Mammary microvascular endothelial cell (primary cell): ENCODE measurements around the gene PSRC1. TPM values are rescaled to one million over a fixed set of nuclear protein-coding genes. Genes with fewer than 3 reads are reported as not detected.

Source experiments
- total RNA-seq: library from RNA; depleted of rRNA; stranded (reverse); fragments of >200 nt; gene quantifications from 2 replicates; pipeline ENCODE4 v1.2.3, GENCODE V29; 2015

Gene PSRC1
- 18.6 and 19.3 TPM in 2 replicates for total RNA-seq

DNA sequence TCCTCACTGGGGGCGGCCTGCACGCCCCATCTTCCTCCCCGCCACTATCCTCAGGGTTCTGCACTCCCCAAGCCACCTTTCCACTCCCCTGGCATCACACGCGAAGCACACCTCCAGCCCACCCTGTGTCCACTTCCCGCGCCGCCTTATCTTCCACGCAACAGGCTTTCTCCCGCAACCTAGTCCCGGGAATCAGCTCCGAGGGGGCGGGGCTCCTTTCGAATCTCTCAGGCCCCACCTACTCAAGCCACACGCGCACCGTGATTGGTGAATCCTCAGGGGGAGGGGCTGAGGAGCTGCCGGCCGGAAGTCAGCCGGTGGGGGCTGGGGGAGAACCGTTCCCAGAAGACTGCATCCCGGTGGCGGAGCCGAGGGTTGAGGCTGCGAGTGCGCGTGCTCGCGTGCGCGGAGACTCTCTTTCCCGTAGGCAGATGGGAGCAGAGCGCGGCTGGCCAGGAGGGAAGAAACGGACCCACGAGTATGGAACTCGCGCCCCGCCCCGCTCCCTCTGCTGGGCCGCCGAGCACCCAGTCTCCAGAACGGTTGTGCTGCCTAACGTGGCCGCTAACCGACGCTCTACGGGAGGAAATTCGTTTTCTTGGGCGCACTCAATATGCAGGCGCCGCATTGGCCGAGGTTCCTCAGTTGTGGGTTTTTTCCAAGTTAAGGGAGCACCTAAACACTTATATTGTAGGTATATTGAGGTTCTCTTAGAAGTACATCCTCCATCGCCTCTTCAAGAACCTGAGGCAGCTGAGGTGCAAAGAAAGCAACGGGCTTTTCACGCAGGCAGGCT, at the start of gene PSRC1:
PSRC1 (minus strand) TSS at position 194 of the 796 bp plus-strand sequence.

DNA sequence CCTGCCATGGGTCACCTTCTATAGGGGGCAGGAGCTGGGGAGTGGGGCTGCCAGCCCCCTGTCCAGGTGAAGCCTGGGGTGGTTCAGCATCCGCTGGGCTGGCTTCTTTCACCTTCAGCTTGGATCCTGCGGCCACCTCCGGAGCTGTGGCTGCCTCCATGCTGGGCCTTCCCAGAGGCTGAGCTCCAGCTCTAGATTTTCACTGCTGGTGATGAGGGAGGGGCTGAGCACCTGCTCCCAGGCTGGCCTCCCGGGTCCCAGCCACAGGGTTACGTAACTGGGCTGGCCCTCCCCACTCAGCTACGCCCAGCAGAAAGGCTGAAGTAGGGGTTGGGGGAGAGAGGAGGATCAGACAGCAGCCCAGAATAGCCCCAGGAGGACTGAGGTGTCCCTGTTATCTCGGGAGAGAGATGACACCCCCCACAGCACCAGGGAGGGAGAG, 23.9 kb upstream of the PSRC1 start, which contains the start of gene MYBPHL:
MYBPHL (minus strand) TSS at position 180 of the 442 bp plus-strand sequence; CDS start at position 160, 20 bp downstream.

DNA sequence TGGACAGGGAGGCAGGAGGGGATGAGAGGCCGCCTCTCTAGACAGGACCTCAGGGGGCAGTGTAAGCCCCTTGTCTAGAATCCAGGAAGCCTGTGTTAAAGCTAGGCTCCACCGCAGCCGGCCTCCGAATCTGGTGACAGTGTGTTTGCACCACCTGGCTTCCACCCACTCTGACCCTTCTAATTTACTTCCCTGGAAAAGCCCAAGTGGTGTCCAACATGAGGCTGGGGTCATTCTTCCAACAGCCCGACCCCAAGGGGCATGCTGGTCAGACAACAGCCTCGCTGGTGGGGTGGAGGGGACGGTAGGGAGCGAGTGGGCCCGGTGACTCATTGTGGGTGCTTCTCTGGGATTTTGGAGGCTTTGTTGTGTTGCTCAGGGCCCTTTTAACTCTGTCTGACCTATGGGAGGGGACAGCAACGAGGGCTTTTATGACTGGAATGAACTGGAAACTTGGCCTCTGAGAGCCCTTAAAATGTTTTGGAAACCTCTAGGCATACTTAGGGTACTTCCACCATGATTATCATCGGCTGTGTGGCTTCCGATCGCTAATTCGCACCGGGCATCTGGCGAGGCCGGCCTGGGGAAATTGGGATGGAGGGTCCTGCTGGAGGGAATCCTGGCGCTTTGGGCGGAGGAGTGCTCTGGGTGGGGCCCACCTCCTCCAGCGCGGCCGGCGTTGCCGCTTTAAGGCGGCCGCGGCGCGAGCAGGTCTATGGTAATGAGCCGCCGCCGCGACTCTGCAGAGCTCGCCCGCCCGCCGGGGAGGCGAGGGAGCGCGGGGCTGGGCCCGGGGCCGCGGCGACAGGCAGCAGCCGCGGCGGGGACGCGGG, 33.9 kb downstream of the PSRC1 start, which contains the start of gene CELSR2:
CELSR2 (plus strand) TSS at position 743 of the 833 bp plus-strand sequence. CDS start 541 bp downstream, outside the sequence.

Other genes with a start within 250 kb of the PSRC1 start
- gene WDR47, start 241.0 kb downstream of the PSRC1 start, total RNA-seq, result 12.0 and 12.5 TPM in 2 replicates
- gene TAF13, start 207.1 kb downstream of the PSRC1 start, total RNA-seq, result 40.0 and 41.4 TPM in 2 replicates
- 12.3 and 13.1 TPM in 2 replicates for gene TMEM167B, start 192.4 kb downstream of the PSRC1 start, total RNA-seq
- gene ELAPOR1, start 169.0 kb downstream of the PSRC1 start, total RNA-seq, result 0.67 and 0.69 TPM in 2 replicates
- gene SARS1, start 69.2 kb downstream of the PSRC1 start, total RNA-seq, result 198 and 221 TPM in 2 replicates
- 0.25 and 0.27 TPM in 2 replicates for gene CELSR2, start 33.6 kb downstream of the PSRC1 start, total RNA-seq
- not detected in 2 replicates for gene MYBPHL, start 23.9 kb upstream of the PSRC1 start, total RNA-seq
- 9.2 and 9.4 TPM in 2 replicates for gene SORT1, start 114.8 kb upstream of the PSRC1 start, total RNA-seq
- gene PSMA5, start 143.3 kb upstream of the PSRC1 start, total RNA-seq, result 72.7 and 77.8 TPM in 2 replicates
- 0.05 and 0.33 TPM in 2 replicates for gene SYPL2, start 183.4 kb upstream of the PSRC1 start, total RNA-seq
- 0.93 and 3.2 TPM in 2 replicates for gene ATXN7L2, start 200.8 kb upstream of the PSRC1 start, total RNA-seq
- 4.4 and 5.4 TPM in 2 replicates for gene CYB561D1, start 210.9 kb upstream of the PSRC1 start, total RNA-seq
- 0.44 and 1.3 TPM in 2 replicates for gene AMIGO1, start 226.6 kb upstream of the PSRC1 start, total RNA-seq